NCI-H2227 (cell line): ENCODE data around the gene APOL6.
"Not testable (repeated sequence)": the region's sequence is repeated elsewhere in the genome, so short reads cannot be mapped to it uniquely, and the experiment has no call there.

Source experiments
- DNase-seq: peaks from one replicate; lab custom pipeline; 2025; ENCODE audit not compliant: unreplicated experiment; lab: John Stamatoyannopoulos, UW

The APOL6 gene

DNA sequence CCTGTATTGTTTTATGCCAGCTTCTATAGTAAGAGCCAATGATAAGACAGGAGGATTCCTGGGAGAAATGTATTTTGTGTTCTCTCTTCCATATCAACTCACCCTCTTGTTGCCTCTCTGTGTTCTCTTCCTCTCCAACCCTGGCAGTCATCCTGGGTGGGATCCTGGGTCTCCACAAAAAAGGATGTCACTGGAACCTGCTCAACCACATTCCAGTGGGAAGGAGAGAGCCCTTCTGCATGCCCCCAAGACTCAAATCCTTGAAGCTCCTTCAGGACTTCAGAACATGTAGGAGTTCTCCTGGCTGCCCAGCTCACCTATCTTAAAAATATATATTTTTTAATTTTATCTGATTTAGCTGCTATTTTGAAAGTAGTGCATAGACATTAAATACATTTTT lies 26.1 kb downstream of the APOL6 start:
- no peak for DNase-seq

- DNase-seq: not testable (repeated sequence)
Measured at GRCh38 chr22:35676065-35676464, 27.8 kb downstream of the APOL6 start.

- no peak for DNase-seq
Measured at GRCh38 chr22:35677460-35678187, 29.4 kb downstream of the APOL6 start.

DNA sequence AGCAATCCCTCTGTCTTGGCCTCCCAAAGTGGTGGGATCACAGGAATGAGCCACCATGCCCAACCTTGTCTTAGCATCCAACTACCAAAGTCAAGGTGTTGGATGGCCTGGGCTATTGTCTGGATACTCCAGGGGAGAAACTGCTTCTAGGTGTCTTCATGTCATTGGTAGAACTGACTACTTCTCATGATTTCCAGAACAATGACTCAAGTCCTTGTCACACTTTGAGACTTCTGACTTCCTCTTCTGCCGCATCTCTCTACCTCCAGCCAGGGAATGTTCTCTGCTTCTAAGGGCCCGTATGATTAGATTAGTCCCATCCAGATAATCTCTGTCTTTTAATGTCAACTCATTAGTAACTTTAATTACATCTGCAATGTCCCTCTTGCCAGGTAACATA lies 30.6 kb downstream of the APOL6 start:
- no peak for DNase-seq

DNA sequence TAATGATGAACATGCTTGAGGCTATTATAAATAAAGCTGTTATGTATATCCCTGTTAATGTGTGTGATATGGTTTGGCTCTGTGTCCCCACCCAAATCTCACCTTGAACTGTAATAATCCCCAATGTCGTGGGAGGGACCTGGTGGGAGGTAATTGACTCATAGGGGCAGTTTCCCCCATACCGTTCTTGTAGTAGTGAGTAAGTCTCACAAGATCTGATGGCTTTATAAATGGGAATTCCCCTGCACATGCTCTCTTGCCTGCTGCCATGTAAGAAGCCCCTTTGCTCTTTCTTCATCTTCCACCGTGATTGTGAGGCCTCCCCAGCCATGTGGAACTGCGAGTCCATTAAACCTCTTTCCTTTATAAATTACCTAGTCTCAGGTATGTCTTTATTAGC lies 31.2 kb downstream of the APOL6 start:
- not testable (repeated sequence) for DNase-seq

GRCh38 chr22:35681454-35682052 lies 33.3 kb downstream of the APOL6 start:
- no peak for DNase-seq

DNA sequence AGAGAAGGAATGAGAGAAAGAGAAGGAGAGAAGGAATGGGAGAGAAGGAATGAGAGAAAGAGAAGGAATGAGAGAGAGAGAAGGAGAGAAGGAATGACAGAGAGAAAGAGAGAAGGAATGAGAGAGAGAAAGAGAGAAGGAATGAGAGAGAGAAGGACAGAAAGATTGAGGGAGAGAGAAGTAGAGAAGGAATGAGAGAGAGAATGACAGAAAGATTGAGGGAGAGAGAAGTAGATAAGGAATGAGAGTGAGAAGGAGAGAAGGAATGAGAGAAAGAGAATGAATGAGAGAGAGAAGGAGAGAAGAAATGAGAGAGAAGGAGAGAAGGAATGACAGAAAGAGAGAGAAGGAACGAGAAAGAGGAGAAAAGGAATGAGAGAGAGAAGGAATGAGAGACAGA lies 35.3 kb downstream of the APOL6 start:
- DNase-seq: no peak

DNA sequence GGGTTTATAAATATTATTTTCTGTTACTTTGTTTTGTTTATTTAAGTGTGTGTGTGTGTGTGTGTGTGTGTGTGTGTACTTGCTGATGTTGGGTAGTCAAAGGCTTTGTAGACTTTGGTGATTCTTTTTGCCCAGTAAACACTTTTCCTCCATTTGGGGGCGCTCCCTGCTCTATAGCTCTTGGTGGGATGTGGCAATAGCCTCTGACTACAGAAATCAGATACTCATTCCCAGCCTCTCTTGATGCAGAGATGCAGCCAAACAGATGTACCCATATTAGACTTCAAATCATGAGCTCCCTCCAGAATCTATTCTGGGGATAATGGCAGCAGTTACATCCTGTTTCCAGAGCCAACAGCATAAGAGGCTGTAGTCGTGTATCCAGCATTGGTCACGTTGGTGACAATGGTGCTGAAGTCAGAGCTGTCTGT lies 36.0 kb downstream of the APOL6 start:
- DNase-seq: no peak

- no peak for DNase-seq
Measured at GRCh38 chr22:35684732-35685131, 36.5 kb downstream of the APOL6 start.

GRCh38 chr22:35685731-35686130 lies 37.5 kb downstream of the APOL6 start:
- no peak for DNase-seq

- no peak for DNase-seq
Measured at GRCh38 chr22:35686298-35686697, 38.1 kb downstream of the APOL6 start.

- no peak for DNase-seq
Measured at GRCh38 chr22:35687461-35687860, 39.2 kb downstream of the APOL6 start.

DNA sequence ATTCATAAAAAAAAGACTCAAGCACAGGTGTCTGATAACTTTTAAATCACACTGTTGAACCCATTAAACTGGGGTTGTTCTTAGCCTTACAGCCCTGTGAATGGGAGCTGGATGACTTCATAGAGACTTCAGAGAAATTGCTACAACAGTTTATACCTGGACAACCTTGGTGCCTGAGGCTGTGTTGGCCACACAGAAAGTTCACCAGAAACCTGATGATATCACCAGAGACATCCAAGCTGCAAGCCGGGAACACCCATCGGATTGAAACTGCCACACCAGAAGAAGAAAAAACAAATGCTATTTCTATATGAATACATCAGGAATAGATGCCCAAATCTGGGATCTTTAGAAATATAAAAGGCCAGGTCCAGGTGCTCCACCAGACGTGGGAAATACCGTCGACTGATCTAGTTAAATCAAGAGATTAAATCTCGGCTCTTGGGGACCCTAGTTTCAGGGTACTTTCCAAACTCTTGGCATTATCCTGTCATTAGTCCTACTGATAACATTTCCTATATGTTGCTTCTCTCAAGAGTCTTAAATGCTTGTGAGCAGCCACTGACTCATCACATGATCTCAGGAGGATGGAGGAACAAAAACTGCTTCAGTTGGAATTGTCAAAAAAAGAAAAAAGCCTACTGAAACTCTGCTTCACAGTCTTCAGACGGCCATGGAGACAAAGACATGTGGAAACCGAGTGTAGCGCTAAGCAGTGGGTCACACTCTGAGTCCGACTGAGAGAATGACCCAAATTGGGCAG lies 40.8 kb downstream of the APOL6 start:
- no peak for DNase-seq

- no peak for DNase-seq
Measured at GRCh38 chr22:35690001-35690400, 41.8 kb downstream of the APOL6 start.

GRCh38 chr22:35695202-35695601 lies 47.0 kb downstream of the APOL6 start:
- DNase-seq: no peak

GRCh38 chr22:35697142-35697541 lies 48.9 kb downstream of the APOL6 start:
- no peak for DNase-seq

DNA sequence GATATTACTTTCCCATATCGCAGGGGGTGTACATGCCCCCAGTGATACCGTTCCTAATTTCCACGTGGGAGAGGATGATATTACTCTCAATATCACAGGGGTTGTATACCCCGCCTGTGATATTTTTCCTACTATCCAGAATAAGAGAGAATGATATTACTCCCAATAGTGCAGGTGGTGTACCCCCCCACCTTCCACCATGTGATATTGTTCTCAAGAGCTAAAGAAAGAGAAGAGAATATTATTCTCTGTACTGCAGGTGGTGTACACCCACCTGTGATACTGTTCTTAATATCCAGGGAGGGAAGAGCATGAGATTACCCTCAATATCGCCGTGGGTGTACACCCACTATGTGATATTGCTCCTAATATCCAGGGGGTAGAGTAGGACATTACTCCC lies 51.6 kb downstream of the APOL6 start:
- not testable (repeated sequence) for DNase-seq

DNA sequence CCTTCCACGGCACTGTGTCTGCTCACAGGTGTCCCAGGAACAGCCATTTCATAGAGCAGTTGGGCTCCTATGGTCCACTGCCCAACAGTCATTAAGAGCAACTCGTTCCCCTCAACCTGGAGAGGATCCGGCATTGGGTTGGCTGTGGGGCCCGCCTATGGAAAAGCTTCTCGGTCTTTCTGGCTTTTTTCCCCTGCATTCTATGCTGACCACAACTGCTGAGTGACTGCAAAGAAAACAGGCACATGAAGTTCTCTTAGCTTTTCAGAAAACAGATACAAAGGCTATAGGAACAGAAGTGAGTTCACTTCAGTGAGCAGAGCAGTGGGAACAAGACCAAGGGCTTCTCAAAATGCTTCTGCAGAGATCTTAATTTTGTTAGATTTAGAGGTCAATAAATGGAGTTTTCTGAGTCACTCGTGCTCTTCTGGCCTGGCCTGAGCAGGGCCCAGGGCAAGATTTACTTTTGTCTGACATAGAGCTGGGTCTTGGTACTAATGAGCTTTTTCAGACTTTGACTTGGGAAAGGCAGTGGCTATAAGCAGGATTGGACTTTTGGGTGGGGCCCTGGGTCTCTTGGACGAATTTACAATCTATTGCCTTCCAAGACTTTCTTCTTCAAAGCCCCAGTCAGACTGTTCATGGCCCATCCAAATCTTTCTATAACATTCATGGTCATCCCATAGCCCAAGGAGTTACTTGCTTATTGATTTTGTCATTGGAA lies 55.8 kb downstream of the APOL6 start:
- DNase-seq: no peak

GRCh38 chr22:35705141-35705540 lies 56.9 kb downstream of the APOL6 start:
- no peak for DNase-seq

- DNase-seq: no peak
Measured at GRCh38 chr22:35708453-35708852, 60.2 kb downstream of the APOL6 start.

- no peak for DNase-seq
Measured at GRCh38 chr22:35708917-35709316, 60.7 kb downstream of the APOL6 start.
